Tibial nerve (tissue), 4 donors: ENCODE results near the gene LRRC49.

Experiments
- EP300 ChIP-seq, 2 donors: sonication (generic); formaldehyde crosslinking; IDR thresholded peaks; one replicate each; pipeline ENCODE4 v1.6.1; 2017; ENCODE audit warnings: antibody characterized with exemption in 2 of 2, mild to moderate bottlenecking in 1 of 2
- POLR2A ChIP-seq, 2 donors: fragments of 450-650 bp; IDR thresholded peaks; one replicate each; pipeline ENCODE4 v1.6.1; 2017; ENCODE audit warnings: antibody characterized with exemption in 2 of 2, mild to moderate bottlenecking in 2 of 2, moderate library complexity in 2 of 2
- TF ChIP-seq, protein P1 (sequence below), 5 experiments: fragments of 200-600 bp in 3 of 5; fragments of 450-650 bp in 2 of 5; sonication (generic) in 3 of 5; IDR thresholded peaks; one replicate each; pipeline ENCODE4 v1.5.1; 2016 to 2019; ENCODE audit warnings: antibody characterized with exemption in 5 of 5, mild to moderate bottlenecking in 3 of 5, moderate library complexity in 2 of 5

DNA sequence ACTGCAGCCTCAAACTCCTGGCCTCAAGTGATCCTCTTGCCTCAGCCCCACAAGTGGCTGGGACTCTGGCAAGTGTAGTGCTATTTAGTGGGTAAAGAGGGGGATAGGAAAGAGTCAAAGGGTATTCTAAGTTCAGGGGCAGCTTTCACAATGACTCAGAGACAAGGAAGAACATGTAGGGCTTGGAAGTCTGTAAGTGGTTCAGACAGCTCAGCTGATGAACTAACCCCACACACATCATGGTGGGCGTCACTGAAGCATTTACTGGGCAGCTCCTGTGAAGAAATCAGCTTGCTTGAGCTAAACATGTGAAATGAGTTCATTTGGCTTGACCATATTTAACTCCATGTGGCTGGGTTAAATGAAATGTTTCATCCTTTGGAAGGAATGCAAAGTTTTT is 188.1 kb downstream of the LRRC49 start:
- TF ChIP-seq, protein P1, sequence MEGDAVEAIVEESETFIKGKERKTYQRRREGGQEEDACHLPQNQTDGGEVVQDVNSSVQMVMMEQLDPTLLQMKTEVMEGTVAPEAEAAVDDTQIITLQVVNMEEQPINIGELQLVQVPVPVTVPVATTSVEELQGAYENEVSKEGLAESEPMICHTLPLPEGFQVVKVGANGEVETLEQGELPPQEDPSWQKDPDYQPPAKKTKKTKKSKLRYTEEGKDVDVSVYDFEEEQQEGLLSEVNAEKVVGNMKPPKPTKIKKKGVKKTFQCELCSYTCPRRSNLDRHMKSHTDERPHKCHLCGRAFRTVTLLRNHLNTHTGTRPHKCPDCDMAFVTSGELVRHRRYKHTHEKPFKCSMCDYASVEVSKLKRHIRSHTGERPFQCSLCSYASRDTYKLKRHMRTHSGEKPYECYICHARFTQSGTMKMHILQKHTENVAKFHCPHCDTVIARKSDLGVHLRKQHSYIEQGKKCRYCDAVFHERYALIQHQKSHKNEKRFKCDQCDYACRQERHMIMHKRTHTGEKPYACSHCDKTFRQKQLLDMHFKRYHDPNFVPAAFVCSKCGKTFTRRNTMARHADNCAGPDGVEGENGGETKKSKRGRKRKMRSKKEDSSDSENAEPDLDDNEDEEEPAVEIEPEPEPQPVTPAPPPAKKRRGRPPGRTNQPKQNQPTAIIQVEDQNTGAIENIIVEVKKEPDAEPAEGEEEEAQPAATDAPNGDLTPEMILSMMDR (IDR thresholded peaks at IDR 0.05): no peak
- TF ChIP-seq POLR2A (IDR thresholded peaks at IDR 0.05) (no peak), EP300 (IDR thresholded peaks at IDR 0.05) (no peak)
